HK-2 (cell line): ENCODE data around the gene FCSK.
"Not testable (repeated sequence)": the region's sequence is repeated elsewhere in the genome, so short reads cannot be mapped to it uniquely, and the experiment has no call there.

ENCODE experiments used
- DNase-seq: peaks from one replicate; pipeline ENCODE4 v3.0.0-alpha.2; 2018; ENCODE audit not compliant: unreplicated experiment

FCSK gene

DNA sequence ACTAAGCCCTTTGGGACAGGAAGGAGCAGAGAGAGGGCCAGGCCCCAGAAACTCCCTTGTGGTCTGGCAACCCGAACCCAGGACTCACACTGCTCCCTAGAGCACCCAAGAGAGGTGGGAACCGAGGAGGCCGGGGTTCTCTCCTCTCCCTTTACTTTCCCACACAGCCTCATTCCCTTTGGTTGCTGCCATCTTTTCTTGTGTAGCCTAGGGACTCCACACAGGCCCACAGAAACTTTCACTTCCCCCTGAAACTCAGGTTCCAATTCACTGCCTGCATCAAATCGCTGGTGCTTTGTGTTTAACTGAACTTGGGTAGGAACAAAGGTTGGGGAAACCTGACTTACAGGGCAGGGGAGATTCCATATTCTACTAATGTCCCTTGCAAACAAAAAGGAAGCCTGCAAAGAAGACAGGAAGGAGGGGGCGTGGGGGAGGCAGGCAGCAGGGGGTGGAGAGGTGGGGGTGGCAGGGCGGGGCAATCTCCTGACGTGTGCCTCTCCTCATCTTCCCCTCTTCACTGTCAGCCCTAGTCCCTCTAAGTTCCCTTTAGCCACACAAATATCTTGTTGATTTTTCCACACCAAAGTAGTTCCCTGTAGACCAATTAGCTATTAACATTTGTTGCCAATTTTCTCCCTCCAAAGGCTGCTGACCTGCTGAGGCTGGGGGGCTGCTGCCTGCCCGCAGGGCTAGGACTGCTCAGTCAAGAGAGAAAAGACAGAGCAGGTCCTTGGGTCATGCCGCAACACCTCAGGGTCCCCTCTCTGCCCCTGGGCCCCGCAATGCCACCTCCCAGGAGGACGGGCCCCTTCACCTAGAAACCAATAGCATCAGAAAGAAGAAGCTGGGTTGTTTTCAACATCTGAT is 23.5 kb upstream of the FCSK start:
- DNase-seq = peak; percentile 46

DNA sequence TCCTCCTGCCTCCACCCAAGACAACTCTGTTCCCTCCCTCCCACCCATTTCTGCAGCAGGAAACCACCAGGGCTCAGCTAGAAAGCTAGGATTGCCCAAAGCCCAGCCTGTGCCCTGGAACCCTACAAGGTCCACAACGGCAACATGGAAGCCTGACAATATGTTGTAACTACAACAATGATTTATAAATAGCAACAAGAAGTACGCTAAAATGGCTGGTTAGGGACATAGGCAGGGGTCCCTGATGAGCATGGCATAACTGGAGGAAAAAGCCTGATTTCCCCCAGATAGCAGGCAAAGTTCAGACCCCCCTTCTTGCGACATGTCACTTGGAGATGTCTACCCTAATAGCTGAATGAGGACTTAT is 22.1 kb upstream of the FCSK start:
- no peak for DNase-seq

DNA sequence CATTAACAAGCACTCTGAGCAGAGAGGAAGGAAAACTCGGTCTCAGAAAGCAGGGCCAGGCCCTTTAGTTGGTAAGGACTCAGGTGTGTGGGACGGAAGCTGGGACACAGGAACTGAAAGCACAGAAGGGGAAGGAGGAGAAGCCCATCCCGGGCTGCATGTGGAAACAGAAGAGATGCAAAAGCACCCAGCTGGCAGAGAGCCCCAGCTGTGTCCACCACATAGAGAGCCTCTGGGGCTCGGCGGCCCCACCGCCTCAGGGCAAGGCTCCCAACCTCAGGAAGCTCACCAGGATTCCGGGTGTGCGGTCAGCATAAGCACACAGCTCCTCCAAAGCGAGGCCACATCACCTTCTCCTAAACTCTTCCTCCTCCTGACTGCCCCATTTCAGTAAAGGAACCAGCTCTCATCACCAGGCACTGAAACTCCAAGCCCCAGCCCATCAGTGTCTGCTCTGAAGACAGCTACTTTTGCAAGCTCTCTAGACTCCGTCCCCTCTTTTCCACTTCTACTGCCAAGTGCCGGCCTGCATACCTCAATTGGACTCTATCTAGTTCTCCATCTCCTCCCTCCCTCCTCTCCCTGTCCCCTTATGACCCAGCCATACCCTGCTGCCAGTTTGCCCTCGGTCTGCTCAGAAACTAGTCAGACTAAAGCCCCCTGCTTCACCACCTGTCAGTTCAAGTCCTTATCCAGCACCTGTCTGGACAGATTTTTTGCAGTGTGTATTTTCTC is 21.5 kb upstream of the FCSK start:
- no peak for DNase-seq

DNA sequence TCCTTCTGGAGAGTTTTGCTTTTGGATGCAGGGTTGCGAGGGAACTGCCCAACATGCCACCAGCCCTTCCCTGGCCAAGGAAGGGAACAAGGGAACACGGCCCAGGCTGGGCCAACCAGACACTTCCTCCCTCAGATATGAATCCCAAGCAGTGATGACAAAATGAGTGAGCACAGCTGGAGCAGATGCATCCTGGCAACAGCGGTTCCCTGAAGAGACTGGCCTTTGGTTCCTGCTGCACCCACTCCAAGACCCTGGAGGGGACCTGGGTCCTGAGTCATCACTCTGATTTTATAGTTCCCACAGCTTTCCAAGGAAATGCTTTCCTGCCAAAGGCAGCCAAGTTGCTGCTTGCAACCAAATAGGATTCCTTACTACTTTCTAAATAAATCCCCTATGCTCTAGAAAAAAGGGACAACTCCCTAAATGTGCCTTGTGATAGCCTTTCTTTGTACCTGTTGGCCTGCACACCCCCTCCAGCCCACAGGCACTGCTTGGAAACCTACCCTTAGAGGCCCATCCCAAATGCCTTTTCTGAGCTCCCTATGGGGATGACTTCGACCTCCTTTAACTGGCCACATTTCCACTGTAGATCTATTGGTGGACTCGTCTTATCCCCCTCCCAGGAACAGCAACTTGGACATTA is 20.8 kb upstream of the FCSK start:
- no peak for DNase-seq

DNA sequence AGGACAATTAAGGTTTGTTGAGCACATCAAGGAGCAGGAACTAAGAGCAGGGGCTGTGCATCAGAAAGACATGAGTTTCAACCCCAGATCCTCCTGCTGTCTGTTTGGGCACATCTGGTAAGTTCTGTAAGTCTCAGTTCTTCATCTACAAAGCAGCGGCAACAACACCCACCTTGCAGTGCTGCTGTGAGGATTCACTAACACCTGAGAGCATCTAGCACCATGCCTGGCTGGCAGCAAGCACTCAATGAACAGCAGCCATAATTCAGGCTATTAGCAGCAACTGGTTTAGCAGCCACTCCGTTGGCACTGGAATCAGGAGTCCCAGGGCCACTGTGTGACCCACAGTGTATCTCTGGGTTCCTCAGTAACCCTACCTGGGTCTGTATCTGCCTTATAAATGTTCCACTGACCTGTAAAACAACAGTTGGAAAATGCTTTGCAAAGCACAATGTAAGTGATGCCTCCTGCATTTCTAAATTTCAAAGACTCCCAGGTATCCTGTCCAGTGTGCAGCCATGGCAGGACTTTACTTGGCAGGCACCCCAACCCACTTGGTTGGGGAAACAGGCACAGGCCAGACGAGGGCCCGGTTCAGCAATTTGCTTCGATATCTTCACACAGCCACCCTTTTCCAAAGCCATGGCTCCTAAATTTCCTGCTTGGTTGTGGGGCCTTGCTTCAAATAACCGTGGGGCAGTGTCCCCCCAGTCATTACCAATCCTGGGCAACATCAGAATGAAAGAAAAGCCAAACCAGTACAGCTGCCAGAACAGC is 19.7 kb upstream of the FCSK start:
- DNase-seq = no peak

DNA sequence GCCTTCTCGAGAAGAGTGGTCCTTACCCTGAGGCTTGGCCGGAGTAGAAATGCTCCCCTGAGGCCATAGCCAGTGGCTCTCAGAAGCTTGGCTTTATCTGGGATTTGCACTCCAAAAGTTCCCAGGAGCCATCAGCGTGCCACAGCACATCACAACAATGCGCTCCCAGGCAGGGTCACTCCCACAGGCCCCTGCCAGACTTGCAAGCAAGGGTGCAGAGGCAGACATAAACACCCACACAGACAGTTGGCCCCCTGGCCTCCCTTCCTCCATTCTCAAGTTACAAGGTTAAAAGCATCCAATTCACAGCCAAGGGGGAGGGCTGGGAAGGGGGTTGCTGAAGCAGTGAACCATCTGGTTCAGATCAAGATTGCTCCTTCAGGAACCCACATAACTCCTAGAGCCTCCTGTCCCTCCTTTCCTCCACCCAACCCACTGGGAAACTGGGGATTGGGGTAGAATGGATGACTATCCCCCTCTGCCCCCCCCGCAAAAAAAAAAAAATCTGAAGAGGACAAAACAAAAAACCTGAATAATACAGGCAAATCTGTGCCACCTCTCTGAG is 17.3 kb upstream of the FCSK start:
- DNase-seq = no peak

DNA sequence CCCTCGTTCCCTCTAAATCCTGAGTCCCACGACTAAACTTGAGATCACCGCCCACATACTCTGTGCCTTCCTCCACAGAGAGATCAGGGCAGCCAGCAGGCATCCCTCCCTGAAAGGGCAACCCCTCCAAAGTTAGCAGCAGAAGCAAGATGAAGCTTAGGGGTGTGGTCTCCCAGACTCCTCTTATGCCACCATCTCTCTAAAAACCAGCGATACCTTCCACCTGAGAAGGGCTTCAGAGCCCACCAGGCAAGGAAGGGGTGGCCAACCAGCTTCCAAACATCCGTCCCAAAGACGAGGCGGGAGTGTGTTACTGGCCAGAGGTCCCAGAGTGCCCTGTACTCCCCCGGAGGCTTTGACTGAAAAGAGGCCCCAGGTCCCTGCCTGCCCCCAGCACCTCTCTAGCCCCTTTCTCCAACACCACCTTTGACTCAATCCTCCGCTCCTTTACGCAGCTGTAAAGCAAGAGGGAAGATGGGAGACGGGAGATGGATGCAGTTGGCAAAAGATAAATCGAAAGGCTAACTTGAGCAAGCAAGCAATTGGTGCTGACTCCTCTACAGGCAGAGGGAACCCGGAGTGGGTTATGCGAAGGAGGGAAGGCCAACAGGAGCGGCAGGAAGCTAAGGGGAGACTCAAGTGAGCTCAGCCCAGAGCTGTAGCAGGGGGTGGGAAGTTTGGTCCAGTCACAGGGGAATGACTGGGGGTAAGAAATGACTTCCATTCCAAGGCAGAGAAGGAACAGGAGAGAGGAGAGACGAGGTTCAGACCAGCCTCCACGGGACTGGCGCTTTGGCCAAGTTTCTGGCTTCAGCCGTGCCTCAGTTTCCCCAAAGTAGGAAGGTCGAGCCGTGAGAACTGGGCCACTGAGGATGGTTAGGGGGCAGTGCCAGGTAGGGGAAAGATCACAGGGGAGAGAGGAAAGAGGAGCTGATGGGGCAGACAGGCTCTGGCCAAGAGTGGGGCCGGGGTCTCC is 16.5 kb upstream of the FCSK start:
- peak; percentile 55 for DNase-seq

DNA sequence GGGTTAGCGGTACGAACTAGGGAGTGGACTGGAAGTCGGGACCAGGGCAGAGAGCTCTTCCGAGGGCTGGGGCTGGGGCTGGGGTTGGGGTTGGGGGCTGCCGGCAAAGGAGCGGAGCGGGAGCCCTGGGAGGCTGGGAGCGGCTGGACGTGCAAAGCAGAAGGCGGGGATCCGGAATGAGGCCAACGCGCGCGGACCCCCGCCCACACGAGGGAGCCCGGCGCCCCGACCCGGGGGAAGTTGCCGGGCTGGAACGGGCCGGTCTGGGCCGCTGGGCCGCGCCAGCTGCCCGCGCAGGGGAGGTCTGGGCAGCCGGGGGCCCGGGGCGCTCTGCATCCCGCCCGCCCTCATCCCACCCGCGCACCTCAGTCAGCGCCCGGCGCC is 15.8 kb upstream of the FCSK start:
- DNase-seq = peak; percentile 45

DNA sequence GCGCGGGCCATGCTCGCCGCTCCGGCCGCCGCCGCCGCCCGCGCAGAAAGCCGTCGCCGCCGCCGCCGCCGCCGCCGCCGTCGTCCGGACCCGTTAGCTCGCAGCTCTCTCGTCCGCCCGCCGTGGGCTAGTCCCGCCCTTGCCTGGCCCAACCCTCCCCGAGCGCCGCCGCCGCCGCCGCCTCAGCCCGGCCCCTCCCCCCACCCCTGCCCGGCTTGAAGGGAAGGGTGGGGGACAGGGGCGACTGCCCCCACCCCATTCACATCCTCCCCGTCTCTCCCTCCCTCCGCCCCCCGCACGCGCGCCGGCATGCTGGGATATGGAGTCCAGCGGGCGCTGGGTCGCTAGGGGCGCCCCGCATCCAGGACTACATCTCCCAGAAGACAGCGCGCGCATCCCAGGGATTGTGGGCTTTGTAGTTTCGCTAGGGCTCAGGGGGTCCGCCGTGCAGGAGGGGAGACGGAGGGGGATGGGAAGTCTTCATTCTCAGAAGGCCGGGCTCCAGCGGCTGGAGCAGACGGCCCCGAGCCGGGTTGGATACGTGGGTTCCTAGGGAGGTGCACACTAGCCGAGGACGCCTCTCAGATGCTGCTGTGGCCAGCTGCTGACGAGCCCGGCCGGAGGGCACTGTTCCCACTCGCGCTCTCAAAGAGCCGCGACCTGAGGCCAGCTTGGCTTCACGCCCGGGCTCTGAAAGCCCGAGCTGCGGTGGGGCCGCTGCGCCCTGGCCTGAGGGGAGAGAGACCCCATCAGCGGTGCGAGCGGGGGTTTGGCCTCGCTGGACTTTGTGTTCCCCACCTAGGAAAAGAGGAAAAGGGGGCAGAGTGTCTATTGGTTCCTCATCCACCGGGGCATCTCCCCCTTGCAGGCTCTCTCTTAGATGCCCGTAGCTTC is 15.2 kb upstream of the FCSK start, which contains the start of gene ST3GAL2:
ST3GAL2 (minus strand) TSS at position 132 of the 894 bp plus-strand sequence. CDS start 40,570 bp downstream, outside the sequence.
- peak; percentile 95 for DNase-seq

DNA sequence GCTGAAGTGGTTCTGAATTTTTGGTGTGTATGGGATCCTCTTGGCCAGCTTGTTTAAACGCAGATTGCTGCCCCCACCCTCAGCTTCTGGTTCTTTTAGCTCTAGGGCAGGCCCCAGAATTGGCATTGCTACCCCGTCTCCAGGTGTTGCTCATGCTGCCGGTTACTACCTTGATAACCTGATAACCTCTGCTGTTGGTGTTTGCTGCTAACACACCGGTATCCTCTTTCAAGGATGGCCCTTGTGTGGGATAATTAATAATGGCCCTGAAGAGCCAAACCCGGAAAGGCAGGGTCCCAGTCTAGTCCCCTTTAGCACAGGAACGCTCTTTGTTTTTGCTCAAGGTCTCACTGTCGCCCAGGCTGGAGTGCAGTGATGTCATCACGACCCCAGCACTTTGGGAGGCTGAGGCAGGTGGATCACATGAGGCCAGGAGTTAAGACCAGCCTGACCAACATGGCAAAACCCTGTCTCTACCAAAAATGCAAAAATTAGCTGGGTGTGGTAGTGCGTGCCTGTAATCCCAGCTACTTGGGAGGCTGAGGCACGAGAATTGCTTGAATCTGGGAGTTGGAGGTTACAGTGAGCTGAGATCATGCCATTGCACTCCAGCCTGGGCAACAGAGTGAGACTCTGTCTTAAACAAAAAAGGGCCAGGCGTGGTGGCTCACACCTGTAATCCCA is 14.2 kb upstream of the FCSK start:
- no peak for DNase-seq

DNA sequence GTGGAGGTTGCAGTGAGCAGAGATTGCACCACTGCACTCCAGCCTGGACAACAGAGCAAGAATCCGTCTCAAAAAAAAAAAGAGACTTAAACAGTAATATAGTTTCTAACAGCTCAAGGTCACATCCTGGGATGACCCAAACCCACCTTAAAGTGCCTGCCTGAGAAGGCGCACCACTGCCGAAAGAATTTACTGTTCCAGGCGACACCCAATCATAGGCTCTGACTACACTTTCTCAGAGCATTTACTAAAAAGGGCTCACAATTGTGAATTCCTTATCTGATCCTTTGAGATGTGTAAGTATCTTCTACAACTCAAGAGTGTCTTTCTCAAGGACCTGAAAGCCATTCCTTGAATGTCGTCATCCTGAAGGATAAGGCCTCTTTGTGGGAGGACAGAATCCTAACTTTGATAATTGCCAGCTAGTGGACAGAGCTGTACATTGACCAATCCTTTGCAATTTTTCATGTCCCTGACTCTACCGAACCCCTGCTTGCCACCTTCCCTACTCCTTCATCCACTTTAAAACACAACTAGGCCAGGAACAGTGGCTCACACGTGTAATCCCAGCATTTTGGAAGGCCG is 12.9 kb upstream of the FCSK start:
- no peak for DNase-seq

DNA sequence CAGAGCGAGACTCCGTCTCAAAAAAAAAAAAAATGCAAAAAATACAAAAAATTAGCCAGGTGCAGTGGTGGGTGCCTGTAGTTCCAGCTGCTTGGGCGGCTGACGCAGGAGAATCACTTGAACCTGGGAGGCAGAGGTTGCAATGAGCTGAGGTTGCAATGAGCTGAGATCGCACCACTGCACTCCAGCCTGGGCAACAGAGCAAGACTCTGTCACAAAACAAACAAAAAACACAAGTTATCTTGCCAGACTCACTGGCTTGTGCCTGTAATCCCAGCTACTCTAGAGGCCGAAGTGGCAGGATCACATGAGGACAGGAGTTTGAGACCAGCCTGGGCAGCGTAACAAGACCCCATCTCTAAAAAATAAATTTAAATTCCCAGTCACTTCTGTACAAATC is 12.1 kb upstream of the FCSK start:
- DNase-seq = no peak

DNA sequence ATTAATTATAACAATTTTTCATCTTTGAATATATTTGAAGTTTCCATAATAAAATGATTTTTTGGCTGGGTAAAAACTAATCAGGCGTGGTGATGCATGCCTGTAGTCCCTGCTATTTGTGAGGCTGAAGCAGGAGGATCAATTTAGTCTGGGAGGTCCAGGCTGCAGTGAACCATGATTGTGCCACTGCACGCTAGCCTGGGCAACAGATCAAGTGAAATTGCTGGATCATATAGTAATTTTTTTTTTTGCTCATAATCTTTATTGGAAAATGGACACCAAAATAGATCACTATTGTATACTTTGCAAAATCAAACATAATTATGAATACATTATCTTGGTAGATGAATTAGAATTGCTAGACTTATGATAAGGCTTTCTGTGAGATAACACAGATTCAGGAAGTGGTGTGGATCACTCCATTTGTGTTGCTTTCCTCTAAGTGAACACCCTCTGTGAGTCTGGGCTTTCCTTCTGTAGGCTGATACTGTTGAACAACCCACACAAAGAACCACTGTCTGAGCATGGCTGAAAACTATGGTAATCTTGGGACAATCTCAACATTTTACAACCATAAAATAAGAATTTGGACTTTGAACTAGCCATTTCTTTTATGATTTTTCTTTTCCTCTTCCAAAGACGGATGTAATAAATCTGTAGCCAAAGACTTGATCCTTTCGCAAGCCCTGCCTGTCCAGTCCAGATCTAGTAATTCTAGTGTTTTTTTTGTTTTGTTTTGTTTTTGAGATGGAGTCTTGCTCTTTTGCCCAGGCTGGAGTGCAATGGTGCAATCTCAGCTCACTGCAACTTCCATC is 9.9 kb upstream of the FCSK start:
- DNase-seq = no peak

DNA sequence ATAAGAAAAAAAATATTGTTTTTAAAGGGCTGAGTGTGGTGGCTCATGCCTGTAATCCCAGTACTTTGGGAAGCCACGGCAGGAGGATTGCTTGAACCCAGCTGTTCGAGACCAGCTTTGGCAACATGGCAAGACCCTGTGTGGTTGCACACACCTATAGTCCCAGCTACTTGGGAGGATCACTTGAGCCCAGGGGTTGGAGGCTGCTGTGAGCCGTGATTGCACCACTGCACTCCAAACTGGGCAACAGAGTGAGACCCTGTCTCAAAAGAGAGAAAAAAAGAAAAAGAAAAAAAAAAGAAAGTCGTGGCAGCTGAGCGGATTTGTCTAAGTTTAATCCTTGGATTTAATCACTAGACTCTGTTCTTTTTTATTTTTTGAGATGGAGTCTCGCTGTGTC is 6.3 kb upstream of the FCSK start:
- no peak for DNase-seq

DNA sequence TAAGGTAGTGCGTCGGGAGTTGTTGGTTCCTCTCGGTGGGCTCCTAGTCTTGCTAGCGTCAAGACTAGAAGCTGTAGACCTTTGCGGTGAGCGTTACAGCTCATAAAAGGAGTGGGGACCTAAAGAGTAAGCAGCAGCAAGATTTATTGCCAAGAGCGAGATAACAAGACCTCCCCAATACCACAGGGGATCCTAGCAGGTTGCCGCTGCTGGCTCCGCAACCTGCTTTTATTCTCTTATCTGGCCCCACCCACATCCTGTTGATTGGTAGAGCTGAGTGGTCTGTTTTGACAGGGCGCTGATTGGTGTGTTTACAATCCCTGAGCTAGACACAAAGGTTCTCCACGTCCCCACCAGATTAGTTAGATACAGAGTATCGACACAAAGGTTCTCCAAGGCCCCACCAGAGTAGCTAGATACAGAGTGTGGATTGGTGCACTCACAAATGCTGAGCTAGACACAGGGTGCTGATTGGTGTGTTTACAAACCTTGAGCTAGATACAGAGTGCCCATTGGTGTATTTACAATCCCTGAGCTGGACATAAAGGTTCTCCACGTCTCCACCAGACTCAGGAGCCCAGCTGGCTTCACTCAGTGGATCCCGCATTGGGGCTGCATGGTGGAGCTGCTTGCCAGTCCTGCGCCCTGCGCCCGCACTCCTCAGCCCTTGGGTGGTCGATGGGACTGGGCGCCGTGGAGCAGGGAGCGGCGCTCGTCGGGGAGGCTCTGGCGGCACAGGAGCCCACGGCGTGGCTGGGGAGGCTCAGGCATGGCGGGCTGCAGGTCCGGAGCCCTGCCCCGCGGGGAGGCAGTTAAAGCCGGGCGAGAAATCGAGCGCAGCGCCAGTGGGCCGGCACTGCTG is 4.0 kb upstream of the FCSK start:
- DNase-seq = not testable (repeated sequence)

DNA sequence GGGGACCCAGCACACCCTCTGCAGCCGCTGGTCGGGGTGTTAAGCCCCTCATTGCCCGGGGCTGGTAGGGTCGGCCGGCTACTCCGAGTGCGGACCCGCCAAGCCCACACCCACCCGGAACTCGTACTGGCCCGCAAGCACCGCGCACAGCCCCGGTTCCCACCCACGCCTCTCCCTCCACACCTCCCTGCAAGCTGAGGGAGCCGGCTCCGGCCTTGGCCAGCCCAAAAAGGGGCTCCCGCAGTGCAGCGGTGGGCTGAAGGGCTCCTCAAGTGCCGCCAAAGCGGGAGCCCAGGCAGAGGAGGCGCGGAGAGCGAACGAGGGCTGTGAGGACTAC is 3.4 kb upstream of the FCSK start:
- not testable (repeated sequence) for DNase-seq
